Measurements from ENCODE around the gene POP5.

POP5 gene, protein sequence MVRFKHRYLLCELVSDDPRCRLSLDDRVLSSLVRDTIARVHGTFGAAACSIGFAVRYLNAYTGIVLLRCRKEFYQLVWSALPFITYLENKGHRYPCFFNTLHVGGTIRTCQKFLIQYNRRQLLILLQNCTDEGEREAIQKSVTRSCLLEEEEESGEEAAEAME

DNA sequence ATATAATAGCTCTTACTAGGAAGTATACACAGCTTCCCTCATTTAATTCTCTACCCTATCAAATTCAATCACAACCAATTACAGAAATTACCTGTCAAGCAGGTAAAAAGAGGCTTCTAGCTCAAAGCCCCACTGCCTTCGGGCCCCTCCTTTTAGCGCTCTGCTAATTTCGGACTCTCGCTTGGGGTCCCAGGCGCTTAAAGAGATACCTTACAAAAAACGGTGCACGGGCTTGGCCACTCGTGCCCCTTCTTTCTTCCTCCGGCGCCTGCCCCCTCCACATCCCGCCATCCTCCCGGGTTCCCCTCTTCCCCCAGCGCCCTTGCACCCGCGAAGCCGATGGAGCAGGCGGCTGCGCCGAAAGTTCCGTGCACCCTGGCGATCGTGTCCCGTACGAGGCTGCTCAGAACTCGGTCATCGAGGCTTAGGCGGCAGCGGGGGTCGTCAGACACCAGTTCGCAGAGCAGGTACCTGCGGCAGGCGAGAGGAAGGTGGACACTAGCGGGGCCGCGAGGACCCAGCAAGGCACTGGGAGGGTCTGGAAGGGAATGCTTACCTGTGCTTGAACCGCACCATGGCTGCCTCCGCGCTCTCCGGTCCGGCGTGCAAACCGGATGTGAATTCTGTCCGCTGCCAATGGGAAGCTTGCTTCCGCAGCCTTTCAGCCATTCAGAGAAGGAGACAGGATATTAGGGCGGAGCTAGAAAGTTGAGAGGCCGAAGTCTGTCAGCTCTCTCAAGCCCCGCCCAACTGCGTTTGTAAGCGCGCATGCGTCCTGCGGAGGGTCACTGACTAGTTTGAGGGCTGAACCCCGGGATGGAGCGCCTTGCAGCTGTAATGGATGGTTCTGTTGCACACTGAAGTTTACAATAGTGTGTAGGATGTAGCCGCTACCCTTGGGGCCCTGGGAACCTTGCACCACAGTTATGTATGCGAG is at the start of gene POP5:
POP5 (minus strand) TSS at position 616 of the 937 bp plus-strand sequence; CDS start at position 576, 40 bp downstream.
- ChIA-PET CTCF (interaction anchor here (0.7 to 1.6 kb wide), 3 partner anchors 46 to 320 kb away, joined by 3 to 7 read pairs (median 3); no protein-coding TSS in a partner anchor), POLR2A (ENCODE audit: low non-redundant PET) (interaction anchor here (0.5 to 1.0 kb wide), 3 partner anchors 69 to 147 kb away, joined by 3 to 8 read pairs (median 4); no protein-coding TSS in a partner anchor)
- DNase-seq (ENCODE audit: low spot score) = peak; percentile 96
- TF ChIP-seq, protein P1, sequence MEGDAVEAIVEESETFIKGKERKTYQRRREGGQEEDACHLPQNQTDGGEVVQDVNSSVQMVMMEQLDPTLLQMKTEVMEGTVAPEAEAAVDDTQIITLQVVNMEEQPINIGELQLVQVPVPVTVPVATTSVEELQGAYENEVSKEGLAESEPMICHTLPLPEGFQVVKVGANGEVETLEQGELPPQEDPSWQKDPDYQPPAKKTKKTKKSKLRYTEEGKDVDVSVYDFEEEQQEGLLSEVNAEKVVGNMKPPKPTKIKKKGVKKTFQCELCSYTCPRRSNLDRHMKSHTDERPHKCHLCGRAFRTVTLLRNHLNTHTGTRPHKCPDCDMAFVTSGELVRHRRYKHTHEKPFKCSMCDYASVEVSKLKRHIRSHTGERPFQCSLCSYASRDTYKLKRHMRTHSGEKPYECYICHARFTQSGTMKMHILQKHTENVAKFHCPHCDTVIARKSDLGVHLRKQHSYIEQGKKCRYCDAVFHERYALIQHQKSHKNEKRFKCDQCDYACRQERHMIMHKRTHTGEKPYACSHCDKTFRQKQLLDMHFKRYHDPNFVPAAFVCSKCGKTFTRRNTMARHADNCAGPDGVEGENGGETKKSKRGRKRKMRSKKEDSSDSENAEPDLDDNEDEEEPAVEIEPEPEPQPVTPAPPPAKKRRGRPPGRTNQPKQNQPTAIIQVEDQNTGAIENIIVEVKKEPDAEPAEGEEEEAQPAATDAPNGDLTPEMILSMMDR (conservative IDR thresholded peaks at IDR 0.05; ENCODE audit: low read depth) = no peak
- peak within 1 kb of the TSS; percentile 66 for H3K27ac ChIP-seq

DNA sequence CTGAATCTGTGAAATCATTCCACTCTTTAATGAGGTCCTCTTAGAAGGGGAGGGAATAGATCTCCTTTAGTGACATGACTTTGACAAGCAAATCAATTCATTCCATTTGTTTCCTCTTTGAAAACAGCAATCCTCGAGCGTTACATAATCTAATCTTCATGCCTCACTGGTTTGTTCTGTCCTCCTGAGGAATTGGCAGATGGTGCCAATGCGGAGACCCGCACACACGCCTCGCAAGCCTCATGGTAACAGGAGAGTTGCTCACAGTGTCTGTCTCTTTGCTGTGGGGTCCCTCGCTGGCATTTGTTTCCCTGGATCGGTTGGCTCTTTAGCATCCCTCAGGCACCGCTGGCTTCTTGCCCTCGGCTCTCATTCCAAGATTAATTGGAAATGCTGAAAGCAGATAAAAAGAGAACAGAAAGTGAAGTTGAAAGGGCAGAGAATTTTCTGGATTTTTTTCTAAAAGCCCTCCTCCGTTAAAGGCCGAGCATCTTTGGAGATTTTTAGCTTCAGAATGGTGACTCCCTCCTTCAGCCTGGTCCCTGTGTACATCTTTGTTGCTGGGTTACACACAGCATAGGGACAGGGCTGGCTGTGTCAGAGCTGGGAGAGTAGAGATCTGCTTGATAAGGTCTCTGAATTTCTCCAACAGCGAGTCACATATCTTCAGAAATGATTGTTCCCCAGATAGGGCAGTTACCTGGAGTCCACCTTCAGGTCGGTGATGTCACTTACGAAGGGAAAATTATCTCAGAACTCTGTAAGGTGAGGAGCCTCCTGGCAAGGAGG is 49.1 kb upstream of the POP5 start:
- ChIA-PET POLR2A (ENCODE audit: low non-redundant PET) (no interaction called here), CTCF (no interaction called here)
- DNase-seq (ENCODE audit: low spot score) = no peak
- H3K27ac ChIP-seq = no peak overlapping the region
- TF ChIP-seq, protein P1 (conservative IDR thresholded peaks at IDR 0.05; ENCODE audit: low read depth) = no peak

DNA sequence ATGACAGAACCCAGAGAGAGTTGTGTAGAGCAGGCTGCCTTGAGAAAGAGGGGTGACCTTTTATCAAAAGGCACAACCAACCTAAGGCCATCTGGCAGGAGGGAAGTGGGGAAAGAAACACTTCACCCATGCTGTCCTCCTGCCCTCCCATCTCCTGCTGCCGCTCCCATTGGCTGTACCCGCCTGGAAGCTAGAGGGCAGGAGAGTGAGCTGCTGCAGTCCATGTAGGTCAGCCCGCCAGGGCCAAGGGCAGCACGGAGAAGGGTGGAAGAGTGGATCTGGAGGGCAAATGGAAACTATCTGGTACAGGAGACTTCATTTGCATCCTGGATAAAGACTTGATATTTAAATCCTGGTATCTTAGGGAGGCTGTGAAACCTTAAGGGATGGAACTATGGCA is 47.7 kb upstream of the POP5 start:
- POLR2A ChIA-PET (ENCODE audit: low non-redundant PET) = no interaction called here
- no peak for DNase-seq (ENCODE audit: low spot score)
- CTCF ChIA-PET = interaction anchor here (0.5 kb wide), 1 partner anchor 41 kb away, joined by 5 read pairs; no protein-coding TSS in a partner anchor
- no peak overlapping the region for H3K27ac ChIP-seq
- TF ChIP-seq, protein P1 (conservative IDR thresholded peaks at IDR 0.05; ENCODE audit: low read depth) = no peak

DNA sequence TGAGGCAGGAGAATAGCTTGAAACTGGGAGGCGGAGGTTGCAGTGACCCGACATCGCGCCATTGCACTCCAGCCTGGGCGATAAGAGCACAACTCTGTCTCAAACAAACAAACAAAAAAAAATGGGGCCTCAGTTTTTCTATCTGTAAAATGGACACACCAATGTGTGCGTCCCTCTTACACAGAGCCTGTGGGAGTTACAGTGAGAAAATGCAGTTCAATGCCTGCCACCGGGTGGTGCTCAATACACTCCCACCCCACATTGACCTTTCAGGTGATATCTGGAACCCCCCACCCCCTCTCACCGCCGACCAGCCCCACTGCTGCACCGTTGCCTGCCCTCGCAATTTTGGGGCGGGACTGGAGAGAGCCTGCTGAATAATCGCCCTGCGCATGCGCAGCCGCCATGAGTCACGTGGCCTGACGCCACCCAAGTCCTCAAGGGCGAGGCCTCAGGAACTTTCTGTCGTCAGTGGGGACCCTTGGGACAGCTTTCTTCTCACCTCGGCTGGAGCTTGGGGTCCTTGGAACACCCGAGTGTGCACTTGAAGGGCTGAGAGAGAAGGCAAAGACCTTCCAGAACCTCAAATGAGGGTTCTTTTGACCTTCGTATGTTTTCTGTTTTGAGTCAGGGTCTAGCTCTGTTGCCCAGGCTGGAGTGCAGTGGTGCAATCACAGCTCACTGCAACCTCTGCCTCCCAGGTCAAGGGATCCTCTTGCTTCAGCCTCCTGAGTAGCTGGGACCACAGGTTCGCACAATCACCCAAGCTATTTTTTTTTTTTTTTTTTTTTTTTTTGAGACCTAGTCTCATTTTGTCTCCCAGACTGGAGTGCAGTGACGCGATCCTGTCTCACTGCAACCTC is 44.6 kb upstream of the POP5 start:
- peak; percentile 19 for DNase-seq (ENCODE audit: low spot score)
- POLR2A ChIA-PET (ENCODE audit: low non-redundant PET) = no interaction called here
- TF ChIP-seq, protein P1 (conservative IDR thresholded peaks at IDR 0.05; ENCODE audit: low read depth) = no peak
- H3K27ac ChIP-seq = no peak overlapping the region
- CTCF ChIA-PET = no interaction called here

DNA sequence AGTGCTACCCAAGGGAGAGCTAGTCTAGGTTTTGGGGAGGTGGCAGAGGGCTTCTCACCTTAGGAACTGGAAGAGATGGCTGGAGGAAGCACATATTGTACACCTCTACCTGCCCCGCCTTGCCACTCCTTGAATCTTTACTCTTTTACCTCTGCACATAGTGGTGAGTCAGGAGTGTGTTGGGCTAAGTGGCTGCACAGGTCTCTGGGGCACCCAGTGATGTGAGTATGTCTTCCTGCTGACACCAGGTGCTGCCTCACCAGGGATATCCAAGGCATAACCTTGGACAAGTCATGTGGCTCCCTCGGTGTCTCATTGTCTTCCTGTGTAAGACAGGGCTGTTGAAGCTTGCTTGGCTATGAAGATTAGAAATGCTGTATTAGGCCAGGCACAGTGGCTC is 39.4 kb upstream of the POP5 start:
- ChIA-PET CTCF (no interaction called here), POLR2A (ENCODE audit: low non-redundant PET) (interaction anchor here (0.5 kb wide), 1 partner anchor 16 kb away, joined by 5 read pairs; no protein-coding TSS in a partner anchor)
- H3K27ac ChIP-seq = no peak overlapping the region
- peak; percentile 51 for DNase-seq (ENCODE audit: low spot score)
- TF ChIP-seq, protein P1 (conservative IDR thresholded peaks at IDR 0.05; ENCODE audit: low read depth) = no peak
